Middle frontal gyrus (tissue), 1 donor: Measurements from ENCODE around the gene MCAT.

Experiments used
- DNase-seq: peaks from one replicate; pipeline ENCODE4 v3.0.0-alpha.2; 2015; ENCODE audit warnings: low spot score; ENCODE audit errors: extremely low spot score

Gene MCAT

GRCh38 chr22:43090130-43090789 lies 52.9 kb downstream of the MCAT start:
- DNase-seq = peak; percentile 20

GRCh38 chr22:43088984-43089717 lies 54.0 kb downstream of the MCAT start, which contains the start of gene TTLL1:
Gene TTLL1 (minus strand): TSS chr22:43089391. CDS start chr22:43075586, 13,805 bp downstream.
- peak; percentile 78 for DNase-seq

DNA sequence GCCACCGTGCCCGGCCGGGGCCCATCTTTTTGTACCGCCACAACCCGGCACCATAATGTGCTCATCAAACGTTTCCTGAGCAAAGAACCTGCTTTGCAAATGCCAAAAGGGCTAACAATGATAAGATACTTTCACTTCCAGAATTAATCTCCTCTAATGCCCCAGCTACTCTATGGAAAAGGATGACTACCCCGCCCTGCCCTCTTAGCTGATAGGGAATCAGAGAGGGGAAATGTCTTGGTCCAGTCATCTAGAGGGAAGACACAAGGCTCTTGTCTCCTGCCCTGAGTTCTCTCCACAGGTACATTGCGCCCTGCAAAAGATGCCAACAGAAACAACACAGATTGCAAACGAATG lies 54.6 kb downstream of the MCAT start:
- DNase-seq = no peak

DNA sequence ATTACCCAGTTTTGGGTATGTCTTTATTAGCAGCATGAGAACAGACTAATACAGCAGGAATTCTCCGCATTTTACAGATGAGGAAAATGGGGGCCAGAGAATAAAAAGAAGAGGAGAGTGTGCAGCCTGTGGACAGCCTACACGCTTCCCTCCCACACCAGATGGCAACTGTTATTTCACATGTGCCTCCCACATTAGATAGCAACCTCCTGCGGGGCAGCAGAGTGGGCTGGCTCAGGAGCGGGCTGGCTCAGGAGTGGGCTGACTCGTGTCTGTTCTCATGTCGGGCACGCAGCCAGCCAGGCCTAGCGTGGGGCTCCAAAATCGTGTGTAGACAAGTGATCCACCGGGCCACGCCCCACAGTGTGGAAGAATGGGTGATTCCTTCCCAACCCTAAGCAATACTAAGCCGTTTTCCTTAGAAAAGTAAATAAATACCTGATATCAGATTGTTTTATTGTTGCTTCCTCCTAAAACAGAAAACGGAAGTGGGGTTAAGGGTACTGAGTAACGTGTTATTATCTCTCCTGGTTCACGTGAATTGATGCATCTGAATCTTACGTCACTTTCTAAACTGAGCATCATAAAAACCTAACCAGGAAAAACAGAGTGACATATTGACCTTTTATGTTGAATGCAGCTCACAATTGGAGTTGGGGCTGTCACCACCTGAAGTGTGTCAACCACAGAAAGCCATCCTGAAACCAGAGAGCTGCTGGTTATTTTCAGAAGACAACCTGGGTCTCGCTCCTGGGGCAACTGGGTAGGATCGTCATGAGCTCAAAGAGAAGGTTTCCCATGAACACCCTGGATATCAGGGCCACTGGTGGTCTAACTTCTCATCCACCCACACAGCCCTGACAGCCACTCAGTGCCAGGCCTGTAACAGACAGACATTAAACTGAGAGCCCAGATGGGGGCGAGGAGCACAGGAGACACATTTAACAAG lies 57.3 kb downstream of the MCAT start:
- no peak for DNase-seq
